Neural cell (in vitro differentiated cells): ENCODE results near the gene ASPSCR1. TPM values are rescaled to one million over a fixed set of nuclear protein-coding genes. Genes with fewer than 3 reads are reported as not detected.

ENCODE experiments used
- H2AFZ ChIP-seq: fragments of 200-600, 300-800 bp; sonication (generic), shearing (Covaris generic); 2 replicates; pipeline ENCODE4 v1.6.0; 2014; ENCODE audit warnings: low read depth, mild to moderate bottlenecking, antibody characterized with exemption, low read length, moderate library complexity
- H3F3A ChIP-seq: fragments of 200-600 bp; shearing (Covaris generic); 2 replicates; pipeline ENCODE4 v1.6.1; 2016; ENCODE audit warnings: mild to moderate bottlenecking, moderate library complexity, mixed read lengths, antibody characterized with exemption, low read length; ENCODE audit not compliant: insufficient read depth, poor library complexity, severe bottlenecking
- H3K27ac ChIP-seq: fragments of 200-600, 300-800 bp; sonication (generic), shearing (Covaris generic); 2 replicates; pipeline ENCODE4 v1.5.1; 2014; ENCODE audit warnings: mild to moderate bottlenecking, low read length, moderate library complexity
- H3K27me3 ChIP-seq: fragments of 300-800, 200-600 bp; sonication (generic), shearing (Covaris generic); 2 replicates; pipeline ENCODE4 v1.6.0; 2014; ENCODE audit warnings: mild to moderate bottlenecking, low read depth, low read length, moderate library complexity; ENCODE audit not compliant: insufficient read depth
- H3K36me3 ChIP-seq: fragments of 300-800, 200-600 bp; sonication (generic), shearing (Covaris generic); 2 replicates; pipeline ENCODE4 v1.5.1; 2014; ENCODE audit warnings: mild to moderate bottlenecking, antibody characterized with exemption, low read length, moderate library complexity; ENCODE audit not compliant: insufficient read depth
- H3K4me2 ChIP-seq: fragments of 300-800, 200-600 bp; sonication (generic), shearing (Covaris generic); 2 replicates; pipeline ENCODE4 v1.6.0; 2014; ENCODE audit warnings: mild to moderate bottlenecking, low read length
- H3K4me3 ChIP-seq: fragments of 300-800, 200-600 bp; sonication (generic), shearing (Covaris generic); 2 replicates; pipeline ENCODE4 v1.5.1; 2014; ENCODE audit warnings: mild to moderate bottlenecking, low read length, moderate library complexity
- H3K79me2 ChIP-seq: fragments of 200-600 bp; shearing (Covaris generic); replicated peaks from 2 replicates; pipeline ENCODE4 v1.6.0; 2014; ENCODE audit warnings: mild to moderate bottlenecking, low read length, moderate library complexity; ENCODE audit not compliant: insufficient read depth
- H3K9ac ChIP-seq: fragments of 300-800, 200-600 bp; sonication (generic), shearing (Covaris generic); 2 replicates; pipeline ENCODE4 v1.6.1; 2016; ENCODE audit warnings: mild to moderate bottlenecking, low read length, mixed read lengths
- H3K9me2 ChIP-seq: fragments of 200-600 bp; shearing (Covaris generic); 2 replicates; pipeline ENCODE4 v1.6.1; 2016; ENCODE audit warnings: mild to moderate bottlenecking, low read length, mixed read lengths; ENCODE audit not compliant: insufficient read depth
- H3K9me3 ChIP-seq: fragments of 200-600, 300-800 bp; sonication (generic), shearing (Covaris generic); 2 replicates; pipeline ENCODE4 v1.6.1; 2016; ENCODE audit warnings: mild to moderate bottlenecking, mixed run types, low read length, moderate library complexity, mixed read lengths
- H4K20me1 ChIP-seq: fragments of 200-600 bp; shearing (Covaris generic); 2 replicates; pipeline ENCODE4 v1.6.1; 2016; ENCODE audit warnings: mild to moderate bottlenecking, mixed run types; ENCODE audit not compliant: insufficient read depth
- EP300 ChIP-seq: fragments of 450-650 bp; conservative IDR thresholded peaks from 2 replicates; pipeline ENCODE4 v1.6.1; 2014; ENCODE audit warnings: antibody characterized with exemption, mild to moderate bottlenecking, moderate library complexity; ENCODE audit not compliant: poor library complexity, severe bottlenecking
- EZH2 ChIP-seq: fragments of 200-600, 300-800 bp; shearing (Covaris generic), sonication (generic); IDR thresholded peaks from 2 replicates; pipeline ENCODE4 v1.6.1; 2014; ENCODE audit warnings: antibody characterized with exemption, low read length, borderline replicate concordance, mild to moderate bottlenecking; ENCODE audit not compliant: insufficient read depth, poor library complexity, severe bottlenecking
- MXI1 ChIP-seq: fragments of 450-650 bp; conservative IDR thresholded peaks from 2 replicates; pipeline ENCODE4 v1.6.1; 2014; ENCODE audit warnings: antibody characterized with exemption, mild to moderate bottlenecking; ENCODE audit not compliant: poor library complexity, severe bottlenecking
- RAD21 ChIP-seq: fragments of 450-650 bp; conservative IDR thresholded peaks from 2 replicates; pipeline ENCODE4 v1.6.1; 2014; ENCODE audit warnings: antibody characterized with exemption, mild to moderate bottlenecking, moderate library complexity
- TAF1 ChIP-seq: IDR thresholded peaks from 2 replicates; pipeline ENCODE4 v1.6.1; 2012; ENCODE audit warnings: low read depth
- polyA plus RNA-seq: library from polyadenylated mRNA; depleted of rRNA; stranded (reverse); fragments of >200 nt; gene quantifications from 2 replicates; pipeline ENCODE4 v1.2.3, GENCODE V29; 2014
- TF ChIP-seq, protein P1 (sequence below): fragments of 450-650 bp; IDR thresholded peaks from 2 replicates; pipeline ENCODE4 v1.5.1; 2014; ENCODE audit warnings: antibody characterized with exemption, mild to moderate bottlenecking, moderate library complexity; ENCODE audit not compliant: poor library complexity, severe bottlenecking
- TF ChIP-seq, protein P2 (sequence below): IDR thresholded peaks from 2 replicates; pipeline ENCODE4 v1.6.1; 2012; ENCODE audit warnings: borderline replicate concordance

Gene ASPSCR1
- polyA plus RNA-seq, 1 donor from 2014 or later, result 28.0 TPM

GRCh38 chr17:81998212-81998611, 20.8 kb downstream of the ASPSCR1 start:
- H4K20me1 ChIP-seq, result no peaks in the 10 kb centered on the region
- no peak overlapping the region for H3K27ac ChIP-seq
- H3K4me2 ChIP-seq, result no peak overlapping the region
- H3K4me3 ChIP-seq, result no peak overlapping the region
- H3F3A ChIP-seq, result no peaks in the 10 kb centered on the region
- no peak overlapping the region for H2AFZ ChIP-seq
- H3K9ac ChIP-seq, result no peak overlapping the region
- no peaks in the 10 kb centered on the region for H3K79me2 ChIP-seq
- H3K27me3 ChIP-seq, result no peaks in the 10 kb centered on the region
- H3K9me2 ChIP-seq, result no peaks in the 10 kb centered on the region
- no peaks in the 10 kb centered on the region for H3K9me3 ChIP-seq
- H3K36me3 ChIP-seq, result no peaks in the 10 kb centered on the region
- TF ChIP-seq RAD21 (no peak), MXI1 (no peak), EZH2 (no peak)
- TF ChIP-seq, protein P1, sequence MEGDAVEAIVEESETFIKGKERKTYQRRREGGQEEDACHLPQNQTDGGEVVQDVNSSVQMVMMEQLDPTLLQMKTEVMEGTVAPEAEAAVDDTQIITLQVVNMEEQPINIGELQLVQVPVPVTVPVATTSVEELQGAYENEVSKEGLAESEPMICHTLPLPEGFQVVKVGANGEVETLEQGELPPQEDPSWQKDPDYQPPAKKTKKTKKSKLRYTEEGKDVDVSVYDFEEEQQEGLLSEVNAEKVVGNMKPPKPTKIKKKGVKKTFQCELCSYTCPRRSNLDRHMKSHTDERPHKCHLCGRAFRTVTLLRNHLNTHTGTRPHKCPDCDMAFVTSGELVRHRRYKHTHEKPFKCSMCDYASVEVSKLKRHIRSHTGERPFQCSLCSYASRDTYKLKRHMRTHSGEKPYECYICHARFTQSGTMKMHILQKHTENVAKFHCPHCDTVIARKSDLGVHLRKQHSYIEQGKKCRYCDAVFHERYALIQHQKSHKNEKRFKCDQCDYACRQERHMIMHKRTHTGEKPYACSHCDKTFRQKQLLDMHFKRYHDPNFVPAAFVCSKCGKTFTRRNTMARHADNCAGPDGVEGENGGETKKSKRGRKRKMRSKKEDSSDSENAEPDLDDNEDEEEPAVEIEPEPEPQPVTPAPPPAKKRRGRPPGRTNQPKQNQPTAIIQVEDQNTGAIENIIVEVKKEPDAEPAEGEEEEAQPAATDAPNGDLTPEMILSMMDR, result no peak

DNA sequence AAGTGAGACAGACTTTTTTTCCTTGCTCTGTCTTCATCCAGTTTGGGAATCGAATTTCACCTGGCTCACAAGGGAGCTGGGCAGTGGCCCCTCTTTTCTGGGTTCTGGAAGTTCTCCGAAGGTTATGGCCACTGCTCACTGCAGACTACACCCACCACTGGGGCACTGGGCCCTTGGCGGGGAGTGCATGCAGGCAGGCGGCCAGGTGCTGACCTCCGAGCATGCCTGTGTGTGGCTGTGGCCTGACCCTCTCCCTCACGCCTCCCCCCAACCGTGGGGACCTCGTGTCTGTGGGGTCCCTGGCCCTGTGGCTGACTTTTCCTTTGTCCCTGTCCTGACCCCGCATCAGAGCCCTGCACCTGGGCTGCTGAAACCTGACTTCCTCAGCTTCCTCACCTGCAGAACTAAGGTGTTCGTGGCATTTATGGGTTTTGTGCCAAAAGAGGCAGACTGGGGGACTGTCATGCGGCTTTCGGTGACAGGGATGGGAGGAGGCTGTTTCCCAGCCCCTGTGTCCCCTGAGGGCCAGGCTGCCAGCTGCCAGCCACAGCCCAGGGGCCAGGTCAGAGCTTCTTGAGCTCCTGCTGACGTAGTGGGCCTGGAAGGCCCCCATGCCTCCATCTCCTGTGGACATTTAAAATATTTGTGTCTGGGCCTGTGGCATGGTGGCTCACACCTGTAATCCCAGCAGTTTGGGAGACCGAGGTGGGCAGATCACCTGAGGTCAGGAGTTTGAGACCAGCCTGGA, 21.4 kb downstream of the ASPSCR1 start:
- Histone ChIP-seq H3K27ac (no peak overlapping the region), H3K79me2 (no peaks in the 10 kb centered on the region), H3K9me2 (no peaks in the 10 kb centered on the region), H3K36me3 (no peaks in the 10 kb centered on the region), H3K9ac (no peak overlapping the region), H2AFZ (no peak overlapping the region), H3K27me3 (no peaks in the 10 kb centered on the region), H3F3A (no peaks in the 10 kb centered on the region), H3K4me3 (no peak overlapping the region), H3K4me2 (no peak overlapping the region), H4K20me1 (no peaks in the 10 kb centered on the region), H3K9me3 (no peaks in the 10 kb centered on the region)
- TF ChIP-seq, protein P2, sequence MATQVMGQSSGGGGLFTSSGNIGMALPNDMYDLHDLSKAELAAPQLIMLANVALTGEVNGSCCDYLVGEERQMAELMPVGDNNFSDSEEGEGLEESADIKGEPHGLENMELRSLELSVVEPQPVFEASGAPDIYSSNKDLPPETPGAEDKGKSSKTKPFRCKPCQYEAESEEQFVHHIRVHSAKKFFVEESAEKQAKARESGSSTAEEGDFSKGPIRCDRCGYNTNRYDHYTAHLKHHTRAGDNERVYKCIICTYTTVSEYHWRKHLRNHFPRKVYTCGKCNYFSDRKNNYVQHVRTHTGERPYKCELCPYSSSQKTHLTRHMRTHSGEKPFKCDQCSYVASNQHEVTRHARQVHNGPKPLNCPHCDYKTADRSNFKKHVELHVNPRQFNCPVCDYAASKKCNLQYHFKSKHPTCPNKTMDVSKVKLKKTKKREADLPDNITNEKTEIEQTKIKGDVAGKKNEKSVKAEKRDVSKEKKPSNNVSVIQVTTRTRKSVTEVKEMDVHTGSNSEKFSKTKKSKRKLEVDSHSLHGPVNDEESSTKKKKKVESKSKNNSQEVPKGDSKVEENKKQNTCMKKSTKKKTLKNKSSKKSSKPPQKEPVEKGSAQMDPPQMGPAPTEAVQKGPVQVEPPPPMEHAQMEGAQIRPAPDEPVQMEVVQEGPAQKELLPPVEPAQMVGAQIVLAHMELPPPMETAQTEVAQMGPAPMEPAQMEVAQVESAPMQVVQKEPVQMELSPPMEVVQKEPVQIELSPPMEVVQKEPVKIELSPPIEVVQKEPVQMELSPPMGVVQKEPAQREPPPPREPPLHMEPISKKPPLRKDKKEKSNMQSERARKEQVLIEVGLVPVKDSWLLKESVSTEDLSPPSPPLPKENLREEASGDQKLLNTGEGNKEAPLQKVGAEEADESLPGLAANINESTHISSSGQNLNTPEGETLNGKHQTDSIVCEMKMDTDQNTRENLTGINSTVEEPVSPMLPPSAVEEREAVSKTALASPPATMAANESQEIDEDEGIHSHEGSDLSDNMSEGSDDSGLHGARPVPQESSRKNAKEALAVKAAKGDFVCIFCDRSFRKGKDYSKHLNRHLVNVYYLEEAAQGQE, result no peak
- TF ChIP-seq TAF1, result no peak
- no peak for TF ChIP-seq EP300
- TF ChIP-seq, protein P1, result no peak
- TF ChIP-seq MXI1, result no peak
